Caco-2 (cell line): ENCODE measurements around the gene ACKR2. TPM values are rescaled to one million over a fixed set of nuclear protein-coding genes. Genes with fewer than 3 reads are reported as not detected.

ENCODE experiments used
- BruUV-seq: library from RNA; stranded (reverse); fragments of 400-500 nt; replicated peaks from 2 replicates; lab custom pipeline; 2021; lab: Mats Ljungman, UMichigan
- CTCF ChIA-PET: fragments of 300-600 bp; sonication (Branson Sonifier 250); formaldehyde crosslinking; loops from one replicate; lab custom pipeline; 2022; ENCODE audit warnings: antibody characterized with exemption; lab: Charles Lee
- POLR2A ChIA-PET: fragments of 300-600 bp; sonication (Branson Sonifier 250); formaldehyde crosslinking; loops from one replicate; lab custom pipeline; 2022; ENCODE audit warnings: antibody characterized with exemption; lab: Charles Lee
- DNase-seq, 2 experiments: peaks; one replicate each; pipeline versions ENCODE4 v3.0.0 to v3.0.0-alpha.2; 2020 to 2022
- H3K27me3 ChIP-seq: replicated peaks from 2 replicates; pipeline ENCODE4 v1.6.0; 2011; ENCODE audit warnings: low read length; ENCODE audit not compliant: control insufficient read depth, insufficient read depth
- H3K36me3 ChIP-seq: 2 replicates; pipeline ENCODE4 v1.5.1; 2011; ENCODE audit warnings: low read length; ENCODE audit not compliant: control insufficient read depth, insufficient read depth
- H3K4me1 ChIP-seq: fragments of 250-450 bp; sonication (Bioruptor Pico); 2 replicates; pipeline ENCODE4 v1.5.1; 2020; ENCODE audit warnings: mild to moderate bottlenecking
- H3K4me3 ChIP-seq: 2 replicates; pipeline ENCODE4 v1.5.1; 2011; ENCODE audit warnings: low read depth, mild to moderate bottlenecking, control low read depth, low read length
- H3K9me3 ChIP-seq: fragments of 250-450 bp; sonication (Bioruptor Pico); 2 replicates; pipeline ENCODE4 v1.5.1; 2020; ENCODE audit warnings: mild to moderate bottlenecking, moderate library complexity
- H3K27ac Mint-ChIP-seq: one replicate; pipeline ENCODE4 v1.8.0; 2022; ENCODE audit warnings: mixed read lengths; ENCODE audit not compliant: unreplicated experiment
- H3K27me3 Mint-ChIP-seq: one replicate; pipeline ENCODE4 v1.8.0; 2022; ENCODE audit warnings: mixed read lengths; ENCODE audit not compliant: insufficient read depth, unreplicated experiment
- H3K36me3 Mint-ChIP-seq: one replicate; pipeline ENCODE4 v1.8.0; 2022; ENCODE audit warnings: mild to moderate bottlenecking, mixed read lengths; ENCODE audit not compliant: insufficient read depth, unreplicated experiment
- H3K4me1 Mint-ChIP-seq: one replicate; pipeline ENCODE4 v1.8.0; 2022; ENCODE audit warnings: low read depth, mixed read lengths; ENCODE audit not compliant: unreplicated experiment
- H3K4me3 Mint-ChIP-seq: one replicate; pipeline ENCODE4 v1.8.0; 2022; ENCODE audit warnings: mild to moderate bottlenecking, moderate library complexity, mixed read lengths; ENCODE audit not compliant: unreplicated experiment
- H3K9me3 Mint-ChIP-seq: one replicate; pipeline ENCODE4 v1.8.0; 2022; ENCODE audit warnings: mixed read lengths; ENCODE audit not compliant: unreplicated experiment
- CTCF ChIP-seq, 2 experiments: fragments of 200-600 bp in 1 of 2; IDR thresholded peaks; 1 replicate in 1 of 2; 2 replicates in 1 of 2; pipeline versions ENCODE4 v1.5.1 to v1.8.0; 2011 to 2022; ENCODE audit warnings: antibody characterized with exemption in 1 of 2, control low read depth in 1 of 2, inconsistent platforms in 1 of 2, low read depth in 1 of 2, low read length in 1 of 2, mild to moderate bottlenecking in 1 of 2, moderate library complexity in 1 of 2; ENCODE audit not compliant: insufficient read depth in 1 of 2, severe bottlenecking in 1 of 2, unreplicated experiment in 1 of 2
- intact Hi-C: fragments of 100-400 bp; cut with micrococcal nuclease; formaldehyde crosslinking; loops from one replicate; pipeline ENCODE4 v1.10.0; 2022; ENCODE audit not compliant: unreplicated experiment
- total RNA-seq: library from RNA; stranded (reverse); gene quantifications from 2 replicates; pipeline ENCODE4 v1.2.3, GENCODE V29; 2022

The ACKR2 gene
- total RNA-seq, 1 experiment from 2014 or later, result 3.5 TPM

GRCh38 chr3:42884324-42884723, 75.1 kb downstream of the ACKR2 start:
- Histone ChIP-seq H3K36me3 (no peaks in the 10 kb centered on the region), H3K4me1 (peaks cover 5% of the 10 kb centered on the region; the same call in 1 of the 2 replicates), H3K27me3 (no peaks in the 10 kb centered on the region), H3K9me3 (no peaks in the 10 kb centered on the region), H3K4me3 (no peak overlapping the region)
- no peak overlapping the region for H3K27ac Mint-ChIP-seq
- TF ChIP-seq CTCF (IDR thresholded peaks at IDR 0.05; ENCODE audit: insufficient read depth in 1 of 2, low read depth in 1 of 2, low read length in 1 of 2, severe bottlenecking in 1 of 2, unreplicated experiment in 1 of 2), result no peak
- H3K36me3 Mint-ChIP-seq, result no peaks in the 10 kb centered on the region
- no peak overlapping the region for H3K4me3 Mint-ChIP-seq
- POLR2A ChIA-PET, result no interaction called here
- H3K9me3 Mint-ChIP-seq, result no peaks in the 10 kb centered on the region
- intact Hi-C loops, result no loop called here
- no TSS peak for BruUV-seq
- no peak for DNase-seq
- CTCF ChIA-PET, result no interaction called here
- H3K27me3 Mint-ChIP-seq, result no peaks in the 10 kb centered on the region
- H3K4me1 Mint-ChIP-seq, result peaks cover 5% of the 10 kb centered on the region

- no peaks in the 10 kb centered on the region for H3K27me3 Mint-ChIP-seq
- BruUV-seq, result no TSS peak
- H3K27ac Mint-ChIP-seq, result no peak overlapping the region
- Histone ChIP-seq H3K27me3 (no peaks in the 10 kb centered on the region), H3K36me3 (no peaks in the 10 kb centered on the region), H3K4me3 (no peak overlapping the region), H3K4me1 (no peaks in the 10 kb centered on the region), H3K9me3 (no peaks in the 10 kb centered on the region)
- H3K36me3 Mint-ChIP-seq, result no peaks in the 10 kb centered on the region
- H3K9me3 Mint-ChIP-seq, result no peaks in the 10 kb centered on the region
- H3K4me3 Mint-ChIP-seq, result no peak overlapping the region
- intact Hi-C loops, result no loop called here
- POLR2A ChIA-PET, result no interaction called here
- DNase-seq, result no peak
- peaks cover 1% of the 10 kb centered on the region for H3K4me1 Mint-ChIP-seq
- no peak for TF ChIP-seq CTCF (IDR thresholded peaks at IDR 0.05; ENCODE audit: insufficient read depth in 1 of 2, low read depth in 1 of 2, low read length in 1 of 2, severe bottlenecking in 1 of 2, unreplicated experiment in 1 of 2)
- CTCF ChIA-PET, result no interaction called here
Measured at GRCh38 chr3:42886294-42886822, 77.1 kb downstream of the ACKR2 start.

- Histone ChIP-seq H3K27me3 (no peaks in the 10 kb centered on the region), H3K36me3 (no peaks in the 10 kb centered on the region), H3K4me1 (no peaks in the 10 kb centered on the region), H3K4me3 (no peak overlapping the region), H3K9me3 (no peaks in the 10 kb centered on the region)
- H3K36me3 Mint-ChIP-seq, result no peaks in the 10 kb centered on the region
- no peak overlapping the region for H3K4me3 Mint-ChIP-seq
- ChIA-PET CTCF (no interaction called here), POLR2A (no interaction called here)
- intact Hi-C loops, result no loop called here
- no TSS peak for BruUV-seq
- H3K4me1 Mint-ChIP-seq, result no peaks in the 10 kb centered on the region
- H3K27ac Mint-ChIP-seq, result no peak overlapping the region
- no peak for TF ChIP-seq CTCF (IDR thresholded peaks at IDR 0.05; ENCODE audit: insufficient read depth in 1 of 2, low read depth in 1 of 2, low read length in 1 of 2, severe bottlenecking in 1 of 2, unreplicated experiment in 1 of 2)
- H3K27me3 Mint-ChIP-seq, result no peaks in the 10 kb centered on the region
- no peaks in the 10 kb centered on the region for H3K9me3 Mint-ChIP-seq
- no peak for DNase-seq
Measured at GRCh38 chr3:42887084-42887483, 77.8 kb downstream of the ACKR2 start.
